ENCODE measurements around the gene FYB1. TPM values are rescaled to one million over a fixed set of nuclear protein-coding genes. Genes with fewer than 3 reads are reported as not detected.

FYB1 gene
- total RNA-seq, 1 donor from 2014 or later = 45.0 TPM

DNA sequence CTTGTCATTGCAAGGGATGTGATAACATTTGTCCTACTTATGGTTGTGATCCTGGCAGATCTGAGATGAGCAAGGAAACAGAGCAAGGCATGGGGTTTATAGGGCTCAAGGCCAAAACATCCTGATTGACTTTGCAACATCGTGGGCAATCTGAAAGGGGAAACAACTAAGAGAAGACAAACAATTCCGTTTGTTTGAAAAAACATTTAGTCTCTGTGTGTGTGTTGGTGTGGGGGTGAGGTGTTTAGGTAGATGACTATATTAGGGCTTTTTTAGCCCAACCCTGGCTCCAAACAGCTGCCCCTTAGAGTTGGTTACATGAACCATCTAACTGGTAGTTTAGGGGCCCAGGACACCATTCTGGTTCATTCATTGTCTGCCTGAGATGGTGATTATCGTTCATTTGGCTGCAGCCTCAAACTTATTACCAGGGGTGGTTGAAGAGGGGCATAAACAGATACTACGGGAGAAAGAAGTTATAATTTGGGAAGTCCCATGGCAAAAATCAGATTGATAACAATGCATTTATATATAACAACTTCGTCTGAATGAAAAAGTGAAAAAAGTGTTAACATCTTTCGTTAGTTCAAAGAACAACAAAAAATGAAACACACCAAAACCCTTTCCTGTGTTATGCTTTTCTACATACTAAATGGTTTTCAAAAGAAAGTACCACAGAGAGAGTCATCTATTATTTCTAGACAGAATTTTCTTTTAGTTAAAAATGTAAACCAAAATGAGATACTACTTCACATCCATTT lies 5.7 kb downstream of the FYB1 start:
- H3K27me3 ChIP-seq = no peaks in the 10 kb centered on the region
- ATAC-seq (peak; percentile 54), DNase-seq (no peak)
- peak overlapping the region; percentile 42 for H3K27ac ChIP-seq
- peaks cover 8% of the 10 kb centered on the region for H3K4me1 ChIP-seq
- H3K36me3 ChIP-seq = no peaks in the 10 kb centered on the region
- no peak overlapping the region for H3K4me3 ChIP-seq
- TF ChIP-seq, protein P1, sequence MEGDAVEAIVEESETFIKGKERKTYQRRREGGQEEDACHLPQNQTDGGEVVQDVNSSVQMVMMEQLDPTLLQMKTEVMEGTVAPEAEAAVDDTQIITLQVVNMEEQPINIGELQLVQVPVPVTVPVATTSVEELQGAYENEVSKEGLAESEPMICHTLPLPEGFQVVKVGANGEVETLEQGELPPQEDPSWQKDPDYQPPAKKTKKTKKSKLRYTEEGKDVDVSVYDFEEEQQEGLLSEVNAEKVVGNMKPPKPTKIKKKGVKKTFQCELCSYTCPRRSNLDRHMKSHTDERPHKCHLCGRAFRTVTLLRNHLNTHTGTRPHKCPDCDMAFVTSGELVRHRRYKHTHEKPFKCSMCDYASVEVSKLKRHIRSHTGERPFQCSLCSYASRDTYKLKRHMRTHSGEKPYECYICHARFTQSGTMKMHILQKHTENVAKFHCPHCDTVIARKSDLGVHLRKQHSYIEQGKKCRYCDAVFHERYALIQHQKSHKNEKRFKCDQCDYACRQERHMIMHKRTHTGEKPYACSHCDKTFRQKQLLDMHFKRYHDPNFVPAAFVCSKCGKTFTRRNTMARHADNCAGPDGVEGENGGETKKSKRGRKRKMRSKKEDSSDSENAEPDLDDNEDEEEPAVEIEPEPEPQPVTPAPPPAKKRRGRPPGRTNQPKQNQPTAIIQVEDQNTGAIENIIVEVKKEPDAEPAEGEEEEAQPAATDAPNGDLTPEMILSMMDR (IDR thresholded peaks at IDR 0.05) = no peak
- intact Hi-C loops (cut with DNase I) = no loop called here
- no peaks in the 10 kb centered on the region for H3K9me3 ChIP-seq

DNA sequence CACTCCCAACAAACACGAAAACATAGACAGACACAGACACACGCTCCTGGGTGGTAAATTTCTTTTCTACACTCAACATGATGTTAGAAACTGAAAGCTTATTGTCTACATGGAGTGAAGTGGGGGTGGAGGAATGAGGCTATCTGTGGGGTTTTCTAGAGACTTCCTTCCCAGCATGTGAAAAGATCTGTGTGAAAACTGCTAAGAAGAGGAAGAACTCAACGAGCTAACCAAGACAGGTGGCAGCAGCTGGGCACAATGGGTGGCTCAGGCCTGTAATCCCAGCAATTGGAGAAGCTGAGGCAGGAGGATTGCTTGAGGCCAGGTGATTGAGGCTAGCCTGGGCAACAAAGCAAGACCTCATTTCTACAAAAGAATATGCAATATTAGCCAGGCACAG lies 7.6 kb downstream of the FYB1 start:
- TF ChIP-seq, protein P1 (IDR thresholded peaks at IDR 0.05) = no peak
- no peak for DNase-seq
- H3K27ac ChIP-seq = peak overlapping the region; percentile 2
- peaks cover 9% of the 10 kb centered on the region for H3K4me1 ChIP-seq
- no peaks in the 10 kb centered on the region for H3K27me3 ChIP-seq
- peak; percentile 40 for ATAC-seq
- intact Hi-C loops (cut with DNase I) = no loop called here
- H3K36me3 ChIP-seq = no peaks in the 10 kb centered on the region
- H3K4me3 ChIP-seq = no peak overlapping the region
- H3K9me3 ChIP-seq = no peaks in the 10 kb centered on the region

DNA sequence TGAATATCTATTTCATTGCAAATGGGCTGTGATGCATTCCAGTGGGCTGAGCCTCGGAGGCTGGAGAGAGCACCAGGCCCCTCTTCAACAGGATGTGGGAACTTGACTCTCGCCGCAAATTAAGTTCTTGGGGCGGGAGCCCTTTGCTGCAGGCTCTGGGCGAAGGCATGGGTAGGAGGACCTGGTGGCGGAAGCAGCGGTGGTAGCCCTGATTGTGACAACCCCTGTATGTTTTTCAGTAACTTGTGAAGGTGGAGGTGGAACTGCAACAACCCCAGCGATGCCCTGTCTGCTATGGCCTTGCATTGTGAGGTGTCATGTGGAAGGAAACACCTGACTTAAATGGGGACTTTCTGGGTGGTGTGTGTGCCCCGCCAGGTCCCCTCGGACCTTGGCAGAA lies 9.4 kb downstream of the FYB1 start:
- intact Hi-C loops (cut with DNase I) = no loop called here
- Histone ChIP-seq H3K27ac (no peak overlapping the region), H3K36me3 (no peaks in the 10 kb centered on the region), H3K27me3 (no peaks in the 10 kb centered on the region), H3K4me3 (no peak overlapping the region), H3K4me1 (peaks cover 10% of the 10 kb centered on the region), H3K9me3 (no peaks in the 10 kb centered on the region)
- DNase-seq (no peak), ATAC-seq (peak; percentile 62)
- TF ChIP-seq, protein P1 (IDR thresholded peaks at IDR 0.05) = no peak

DNA sequence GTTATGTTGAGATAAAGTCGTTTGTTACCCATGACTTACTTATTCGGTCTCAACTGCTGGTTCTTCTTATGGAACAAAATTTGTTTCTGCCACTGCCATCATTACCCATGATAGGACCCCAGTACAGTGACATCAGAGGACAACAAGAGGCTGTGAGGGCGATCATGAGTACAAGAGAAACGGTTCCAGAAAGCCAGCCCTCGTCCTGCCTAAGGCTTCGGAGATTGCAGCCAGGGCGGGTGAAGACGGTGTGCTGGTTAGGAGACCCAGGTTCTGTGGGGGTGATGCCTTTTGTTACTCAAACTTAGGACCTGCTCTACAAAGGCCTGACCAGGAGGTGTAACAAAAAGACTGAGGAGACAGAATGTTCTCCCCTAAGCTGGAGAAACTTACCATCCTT lies 10.9 kb downstream of the FYB1 start:
- intact Hi-C loops (cut with DNase I) = no loop called here
- TF ChIP-seq, protein P1 (IDR thresholded peaks at IDR 0.05) = no peak
- DNase-seq (no peak), ATAC-seq (no peak)
- no peaks in the 10 kb centered on the region for H3K27me3 ChIP-seq
- H3K4me1 ChIP-seq = peaks cover 6% of the 10 kb centered on the region
- H3K9me3 ChIP-seq = no peaks in the 10 kb centered on the region
- H3K4me3 ChIP-seq = no peak overlapping the region
- no peak overlapping the region for H3K27ac ChIP-seq
- H3K36me3 ChIP-seq = no peaks in the 10 kb centered on the region

DNA sequence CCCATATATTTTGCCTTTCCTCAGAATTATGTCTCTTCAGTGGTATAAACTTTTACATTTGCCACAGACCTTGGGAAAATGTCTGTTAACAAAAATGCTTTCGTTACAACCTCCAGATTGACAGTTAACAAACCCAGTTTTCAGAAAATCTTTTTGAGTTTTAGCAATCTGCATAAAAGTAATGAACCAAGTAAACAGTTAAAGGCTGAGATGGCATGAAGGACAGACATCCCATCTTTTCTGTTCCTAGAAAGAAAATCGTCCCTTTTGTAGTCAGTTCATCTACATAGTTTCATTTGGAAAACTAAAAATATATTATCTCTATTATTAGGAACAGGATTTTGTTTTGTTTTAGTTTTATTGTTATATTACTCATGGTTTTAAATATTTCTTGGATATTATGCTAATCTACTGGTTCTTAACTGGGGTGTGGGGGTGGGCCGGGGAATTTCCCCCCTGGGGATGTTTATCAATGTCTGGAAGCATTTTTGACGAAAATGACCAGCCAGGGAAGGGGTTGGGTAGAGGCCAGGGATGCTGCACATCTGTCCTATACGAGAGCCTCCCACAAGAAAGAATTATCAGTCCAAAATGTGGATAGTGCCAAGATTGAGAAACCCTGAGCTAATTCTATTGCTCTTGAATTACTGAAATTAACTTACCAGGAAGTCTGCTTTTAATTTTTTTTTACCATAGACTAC lies 11.9 kb downstream of the FYB1 start:
- no peaks in the 10 kb centered on the region for H3K27me3 ChIP-seq
- peak overlapping the region; percentile 18 for H3K27ac ChIP-seq
- TF ChIP-seq, protein P1 (IDR thresholded peaks at IDR 0.05) = no peak
- intact Hi-C loops (cut with DNase I) = no loop called here
- no peaks in the 10 kb centered on the region for H3K9me3 ChIP-seq
- no peak for ATAC-seq
- H3K4me1 ChIP-seq = peaks cover 6% of the 10 kb centered on the region
- H3K4me3 ChIP-seq = no peak overlapping the region
- H3K36me3 ChIP-seq = no peaks in the 10 kb centered on the region
- DNase-seq = no peak
